ENCODE results near the gene MBOAT7.

DNA sequence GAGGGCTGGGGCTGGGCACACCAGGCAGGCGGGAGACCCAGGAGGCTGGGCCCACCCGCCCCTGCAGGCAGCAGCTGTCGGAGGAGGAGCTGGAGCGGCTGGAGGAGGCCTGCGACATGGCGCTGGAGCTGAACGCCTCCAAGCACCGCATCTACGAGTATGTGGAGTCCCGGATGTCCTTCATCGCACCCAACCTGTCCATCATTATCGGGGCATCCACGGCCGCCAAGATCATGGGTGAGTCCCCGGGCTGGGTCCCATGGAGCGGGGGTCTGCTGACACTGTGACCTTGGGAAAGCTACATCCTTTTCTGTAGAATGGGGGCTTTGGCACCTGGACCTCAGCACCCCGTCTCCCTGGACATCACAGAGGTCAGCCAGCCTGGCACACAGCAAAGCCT lies 65.7 kb downstream of the MBOAT7 start:
- TF ChIP-seq, protein P1, sequence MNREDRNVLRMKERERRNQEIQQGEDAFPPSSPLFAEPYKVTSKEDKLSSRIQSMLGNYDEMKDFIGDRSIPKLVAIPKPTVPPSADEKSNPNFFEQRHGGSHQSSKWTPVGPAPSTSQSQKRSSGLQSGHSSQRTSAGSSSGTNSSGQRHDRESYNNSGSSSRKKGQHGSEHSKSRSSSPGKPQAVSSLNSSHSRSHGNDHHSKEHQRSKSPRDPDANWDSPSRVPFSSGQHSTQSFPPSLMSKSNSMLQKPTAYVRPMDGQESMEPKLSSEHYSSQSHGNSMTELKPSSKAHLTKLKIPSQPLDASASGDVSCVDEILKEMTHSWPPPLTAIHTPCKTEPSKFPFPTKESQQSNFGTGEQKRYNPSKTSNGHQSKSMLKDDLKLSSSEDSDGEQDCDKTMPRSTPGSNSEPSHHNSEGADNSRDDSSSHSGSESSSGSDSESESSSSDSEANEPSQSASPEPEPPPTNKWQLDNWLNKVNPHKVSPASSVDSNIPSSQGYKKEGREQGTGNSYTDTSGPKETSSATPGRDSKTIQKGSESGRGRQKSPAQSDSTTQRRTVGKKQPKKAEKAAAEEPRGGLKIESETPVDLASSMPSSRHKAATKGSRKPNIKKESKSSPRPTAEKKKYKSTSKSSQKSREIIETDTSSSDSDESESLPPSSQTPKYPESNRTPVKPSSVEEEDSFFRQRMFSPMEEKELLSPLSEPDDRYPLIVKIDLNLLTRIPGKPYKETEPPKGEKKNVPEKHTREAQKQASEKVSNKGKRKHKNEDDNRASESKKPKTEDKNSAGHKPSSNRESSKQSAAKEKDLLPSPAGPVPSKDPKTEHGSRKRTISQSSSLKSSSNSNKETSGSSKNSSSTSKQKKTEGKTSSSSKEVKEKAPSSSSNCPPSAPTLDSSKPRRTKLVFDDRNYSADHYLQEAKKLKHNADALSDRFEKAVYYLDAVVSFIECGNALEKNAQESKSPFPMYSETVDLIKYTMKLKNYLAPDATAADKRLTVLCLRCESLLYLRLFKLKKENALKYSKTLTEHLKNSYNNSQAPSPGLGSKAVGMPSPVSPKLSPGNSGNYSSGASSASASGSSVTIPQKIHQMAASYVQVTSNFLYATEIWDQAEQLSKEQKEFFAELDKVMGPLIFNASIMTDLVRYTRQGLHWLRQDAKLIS (CRISPR knock-in tag; IDR thresholded peaks at IDR 0.05; ENCODE audit: borderline replicate concordance): no peak
- TF ChIP-seq, protein P2, sequence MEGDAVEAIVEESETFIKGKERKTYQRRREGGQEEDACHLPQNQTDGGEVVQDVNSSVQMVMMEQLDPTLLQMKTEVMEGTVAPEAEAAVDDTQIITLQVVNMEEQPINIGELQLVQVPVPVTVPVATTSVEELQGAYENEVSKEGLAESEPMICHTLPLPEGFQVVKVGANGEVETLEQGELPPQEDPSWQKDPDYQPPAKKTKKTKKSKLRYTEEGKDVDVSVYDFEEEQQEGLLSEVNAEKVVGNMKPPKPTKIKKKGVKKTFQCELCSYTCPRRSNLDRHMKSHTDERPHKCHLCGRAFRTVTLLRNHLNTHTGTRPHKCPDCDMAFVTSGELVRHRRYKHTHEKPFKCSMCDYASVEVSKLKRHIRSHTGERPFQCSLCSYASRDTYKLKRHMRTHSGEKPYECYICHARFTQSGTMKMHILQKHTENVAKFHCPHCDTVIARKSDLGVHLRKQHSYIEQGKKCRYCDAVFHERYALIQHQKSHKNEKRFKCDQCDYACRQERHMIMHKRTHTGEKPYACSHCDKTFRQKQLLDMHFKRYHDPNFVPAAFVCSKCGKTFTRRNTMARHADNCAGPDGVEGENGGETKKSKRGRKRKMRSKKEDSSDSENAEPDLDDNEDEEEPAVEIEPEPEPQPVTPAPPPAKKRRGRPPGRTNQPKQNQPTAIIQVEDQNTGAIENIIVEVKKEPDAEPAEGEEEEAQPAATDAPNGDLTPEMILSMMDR (IDR thresholded peaks at IDR 0.05): no peak
- TF ChIP-seq, protein P3, sequence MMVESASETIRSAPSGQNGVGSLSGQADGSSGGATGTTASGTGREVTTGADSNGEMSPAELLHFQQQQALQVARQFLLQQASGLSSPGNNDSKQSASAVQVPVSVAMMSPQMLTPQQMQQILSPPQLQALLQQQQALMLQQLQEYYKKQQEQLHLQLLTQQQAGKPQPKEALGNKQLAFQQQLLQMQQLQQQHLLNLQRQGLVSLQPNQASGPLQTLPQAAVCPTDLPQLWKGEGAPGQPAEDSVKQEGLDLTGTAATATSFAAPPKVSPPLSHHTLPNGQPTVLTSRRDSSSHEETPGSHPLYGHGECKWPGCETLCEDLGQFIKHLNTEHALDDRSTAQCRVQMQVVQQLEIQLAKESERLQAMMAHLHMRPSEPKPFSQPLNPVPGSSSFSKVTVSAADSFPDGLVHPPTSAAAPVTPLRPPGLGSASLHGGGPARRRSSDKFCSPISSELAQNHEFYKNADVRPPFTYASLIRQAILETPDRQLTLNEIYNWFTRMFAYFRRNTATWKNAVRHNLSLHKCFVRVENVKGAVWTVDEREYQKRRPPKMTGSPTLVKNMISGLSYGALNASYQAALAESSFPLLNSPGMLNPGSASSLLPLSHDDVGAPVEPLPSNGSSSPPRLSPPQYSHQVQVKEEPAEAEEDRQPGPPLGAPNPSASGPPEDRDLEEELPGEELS (CRISPR knock-in tag; IDR thresholded peaks at IDR 0.05): no peak
- TF ChIP-seq, protein P4, sequence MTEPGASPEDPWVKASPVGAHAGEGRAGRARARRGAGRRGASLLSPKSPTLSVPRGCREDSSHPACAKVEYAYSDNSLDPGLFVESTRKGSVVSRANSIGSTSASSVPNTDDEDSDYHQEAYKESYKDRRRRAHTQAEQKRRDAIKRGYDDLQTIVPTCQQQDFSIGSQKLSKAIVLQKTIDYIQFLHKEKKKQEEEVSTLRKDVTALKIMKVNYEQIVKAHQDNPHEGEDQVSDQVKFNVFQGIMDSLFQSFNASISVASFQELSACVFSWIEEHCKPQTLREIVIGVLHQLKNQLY (CRISPR knock-in tag; IDR thresholded peaks at IDR 0.05): no peak
- TF ChIP-seq FOXJ3 (CRISPR knock-in tag; IDR thresholded peaks at IDR 0.05; ENCODE audit: borderline replicate concordance) (no peak), ZNF671 (CRISPR knock-in tag; IDR thresholded peaks at IDR 0.05) (no peak), MYBL2 (CRISPR knock-in tag; IDR thresholded peaks at IDR 0.05) (no peak)

Data from WTC11 (cell line).